Stimulated activated naive CD4-positive, alpha-beta T cell (primary cell): ENCODE results near the gene FCHSD2.
A peak's percentile ranks its signal among the peaks of the same experiment; 100 is the strongest.
"Not testable (repeated sequence)": the region's sequence is repeated elsewhere in the genome, so short reads cannot be mapped to it uniquely, and the experiment has no call there.

Source experiments
- DNase-seq, 6 experiments: peaks; one replicate each; lab custom pipeline; 2025; lab: John Stamatoyannopoulos, UW

The FCHSD2 gene

GRCh38 chr11:72872012-72872411 lies 270.1 kb downstream of the FCHSD2 start:
- no peak for DNase-seq

- no peak for DNase-seq
Measured at GRCh38 chr11:72871119-72871518, 271.0 kb downstream of the FCHSD2 start.

GRCh38 chr11:72869831-72870230 lies 272.3 kb downstream of the FCHSD2 start:
- no peak for DNase-seq

GRCh38 chr11:72867970-72868369 lies 274.1 kb downstream of the FCHSD2 start:
- DNase-seq = no peak

GRCh38 chr11:72864702-72865655 lies 277.1 kb downstream of the FCHSD2 start:
- no peak for DNase-seq

GRCh38 chr11:72863916-72864315 lies 278.2 kb downstream of the FCHSD2 start:
- no peak for DNase-seq

GRCh38 chr11:72863091-72863490 lies 279.0 kb downstream of the FCHSD2 start:
- no peak for DNase-seq

- DNase-seq = no peak
Measured at GRCh38 chr11:72860592-72860991, 281.5 kb downstream of the FCHSD2 start.

- no peak for DNase-seq
Measured at GRCh38 chr11:72860010-72860409, 282.1 kb downstream of the FCHSD2 start.

- DNase-seq = no peak
Measured at GRCh38 chr11:72859126-72859525, 283.0 kb downstream of the FCHSD2 start.

- DNase-seq = not testable (repeated sequence)
Measured at GRCh38 chr11:72858267-72858666, 283.9 kb downstream of the FCHSD2 start.

- no peak for DNase-seq
Measured at GRCh38 chr11:72856551-72857345, 285.4 kb downstream of the FCHSD2 start.

- DNase-seq = no peak
Measured at GRCh38 chr11:72856065-72856464, 286.1 kb downstream of the FCHSD2 start.

- no peak for DNase-seq
Measured at GRCh38 chr11:72851726-72852125, 290.4 kb downstream of the FCHSD2 start.

- no peak for DNase-seq
Measured at GRCh38 chr11:72850832-72851231, 291.3 kb downstream of the FCHSD2 start.

GRCh38 chr11:72848846-72849466 lies 293.2 kb downstream of the FCHSD2 start:
- peak; percentile 6 to 57 (median 34) for DNase-seq

GRCh38 chr11:72844356-72844755 lies 297.8 kb downstream of the FCHSD2 start:
- DNase-seq = no peak

GRCh38 chr11:72842653-72843330 lies 299.3 kb downstream of the FCHSD2 start:
- DNase-seq = no peak

- no peak for DNase-seq
Measured at GRCh38 chr11:72842126-72842525, 300.0 kb downstream of the FCHSD2 start.

- DNase-seq = no peak
Measured at GRCh38 chr11:72841397-72841796, 300.7 kb downstream of the FCHSD2 start.

GRCh38 chr11:72840780-72841179 lies 301.3 kb downstream of the FCHSD2 start:
- DNase-seq = no peak
